Neuronal stem cell (in vitro differentiated cells): ENCODE measurements around the gene MSH2.
"Not testable (repeated sequence)": the region's sequence is repeated elsewhere in the genome, so short reads cannot be mapped to it uniquely, and the experiment has no call there.

Source experiments
- DNase-seq: peaks from one replicate; pipeline ENCODE4 v3.0.0-alpha.2; 2013; ENCODE audit warnings: low spot score
- H2AFZ ChIP-seq: one replicate; pipeline ENCODE4 v1.6.1; 2013; ENCODE audit warnings: mild to moderate bottlenecking, low read length, inconsistent platforms
- H2AK5ac ChIP-seq: 2 replicates; pipeline ENCODE4 v1.6.1; 2013; ENCODE audit warnings: low read depth, mild to moderate bottlenecking, inconsistent platforms, low read length, moderate library complexity, mixed read lengths
- H2BK120ac ChIP-seq: 2 replicates; pipeline ENCODE4 v1.6.1; 2013; ENCODE audit warnings: low read depth, mild to moderate bottlenecking, inconsistent platforms, low read length, moderate library complexity, mixed read lengths
- H2BK12ac ChIP-seq: one replicate; pipeline ENCODE4 v1.6.1; 2013; ENCODE audit warnings: low read length, inconsistent platforms
- H2BK15ac ChIP-seq: 2 replicates; pipeline ENCODE4 v1.6.1; 2013; ENCODE audit warnings: mild to moderate bottlenecking, low read length, inconsistent platforms, mixed read lengths
- H2BK5ac ChIP-seq: one replicate; pipeline ENCODE4 v1.6.1; 2013; ENCODE audit warnings: inconsistent platforms, mild to moderate bottlenecking, low read length, moderate library complexity
- H3K14ac ChIP-seq: one replicate; pipeline ENCODE4 v1.6.1; 2013; ENCODE audit warnings: low read length, inconsistent platforms
- H3K18ac ChIP-seq: 2 replicates; pipeline ENCODE4 v1.6.1; 2013; ENCODE audit warnings: low read length, inconsistent platforms
- H3K23ac ChIP-seq: 2 replicates; pipeline ENCODE4 v1.6.1; 2013; ENCODE audit warnings: low read depth, mild to moderate bottlenecking, mixed read lengths, low read length, inconsistent platforms; ENCODE audit not compliant: poor library complexity
- H3K27ac ChIP-seq: replicated peaks from 3 replicates; pipeline ENCODE4 v1.5.1; 2013; ENCODE audit warnings: low read length, inconsistent platforms
- H3K27me3 ChIP-seq, 3 experiments: 2 replicates each; pipeline ENCODE4 v1.6.1; 2013; ENCODE audit warnings: low read length in 3 of 3, mild to moderate bottlenecking in 2 of 3, inconsistent platforms in 1 of 3, low read depth in 1 of 3, mixed read lengths in 1 of 3, moderate library complexity in 1 of 3; ENCODE audit not compliant: control insufficient read depth in 3 of 3, insufficient read depth in 3 of 3
- H3K36me3 ChIP-seq, 2 donors: replicated peaks in 1 of 2; 2 replicates each; pipeline ENCODE4 v1.6.1; 2013; ENCODE audit warnings: low read length in 2 of 2; ENCODE audit not compliant: control insufficient read depth in 2 of 2, insufficient read depth in 2 of 2
- H3K4ac ChIP-seq: 2 replicates; pipeline ENCODE4 v1.6.1; 2013; ENCODE audit warnings: inconsistent platforms, mild to moderate bottlenecking, low read length, moderate library complexity
- H3K4me1 ChIP-seq, 2 donors: 1 replicate in 1 of 2; 2 replicates in 1 of 2; pipeline ENCODE4 v1.6.1; 2013; ENCODE audit warnings: low read length in 2 of 2, low read depth in 1 of 2; ENCODE audit not compliant: control insufficient read depth in 2 of 2, insufficient read depth in 1 of 2
- H3K4me2 ChIP-seq: one replicate; pipeline ENCODE4 v1.6.1; 2013; ENCODE audit warnings: mild to moderate bottlenecking, low read length, inconsistent platforms; ENCODE audit not compliant: insufficient read depth, poor library complexity, severe bottlenecking
- H3K4me3 ChIP-seq, 2 donors: 2 replicates each; pipeline ENCODE4 v1.5.1; 2013; ENCODE audit warnings: low read length in 2 of 2, mild to moderate bottlenecking in 2 of 2, inconsistent platforms in 1 of 2, moderate library complexity in 1 of 2
- H3K79me1 ChIP-seq: one replicate; pipeline ENCODE4 v1.6.1; 2013; ENCODE audit warnings: low read depth, mild to moderate bottlenecking, inconsistent platforms, low read length, moderate library complexity
- H3K9ac ChIP-seq: one replicate; pipeline ENCODE4 v1.6.1; 2013; ENCODE audit warnings: mild to moderate bottlenecking, low read depth, low read length, inconsistent platforms; ENCODE audit not compliant: poor library complexity
- H3K9me3 ChIP-seq, 2 donors: replicated peaks in 1 of 2; 2 replicates each; pipeline versions ENCODE3 to v1.6.1; 2013; ENCODE audit warnings: low read length in 2 of 2, mild to moderate bottlenecking in 2 of 2, inconsistent platforms in 1 of 2, low read depth in 1 of 2, mixed read lengths in 1 of 2, moderate library complexity in 1 of 2; ENCODE audit not compliant: control insufficient read depth in 2 of 2, insufficient read depth in 1 of 2
- H4K8ac ChIP-seq: one replicate; pipeline ENCODE4 v1.6.1; 2013; ENCODE audit warnings: low read depth, mild to moderate bottlenecking, inconsistent platforms, low read length, moderate library complexity
- H4K91ac ChIP-seq: one replicate; pipeline ENCODE4 v1.6.1; 2013; ENCODE audit warnings: low read length, low read depth, mild to moderate bottlenecking, inconsistent platforms; ENCODE audit not compliant: poor library complexity
- WGBS, 2 donors: extraction: QIAGEN DNeasy Blood & Tissue Kit; methylation state at CpG; one replicate each; pipeline ENCODE4 v1.1.7; 2013; ENCODE audit warnings: missing lambda C conversion rate in 2 of 2, mixed read lengths in 1 of 2; ENCODE audit not compliant: insufficient read length in 2 of 2, insufficient replicate concordance in 1 of 2; ENCODE audit errors: extremely low coverage in 2 of 2; 5-methylcytosine and 5-hydroxymethylcytosine counted together

Gene MSH2

DNA sequence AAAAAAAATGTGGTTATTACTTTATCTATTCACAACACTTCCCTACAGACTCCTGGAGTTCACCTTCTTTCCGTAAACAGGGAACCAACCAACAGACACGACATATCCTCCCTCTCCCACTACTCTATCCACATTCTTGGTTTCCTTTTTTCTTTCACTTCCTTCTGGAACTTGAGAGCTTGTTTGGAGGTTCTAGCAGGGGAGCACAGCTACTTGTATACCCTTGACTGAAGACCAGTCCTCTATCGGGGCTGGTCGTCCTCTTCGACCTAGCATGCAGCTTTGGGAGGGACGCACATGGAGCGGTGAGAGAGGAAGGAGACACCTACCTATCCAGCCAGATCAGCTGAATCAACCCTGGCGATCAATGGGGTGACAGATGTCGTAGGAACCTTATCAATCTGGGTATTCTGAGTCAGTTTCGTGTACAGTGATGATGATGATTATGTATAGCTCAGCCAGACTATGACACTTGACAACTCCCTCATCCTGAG lies 43.5 kb upstream of the MSH2 start:
- no peak overlapping the region for H3K9ac ChIP-seq
- no peak overlapping the region for H2AK5ac ChIP-seq
- no peak overlapping the region for H3K4me2 ChIP-seq
- no peak overlapping the region for H2BK120ac ChIP-seq
- no CpG with 5 or more reads among the region's 10 CpGs for WGBS, 2 donors
- no peak overlapping the region for H2AFZ ChIP-seq
- no peak overlapping the region for H4K91ac ChIP-seq
- no peak overlapping the region for H3K4ac ChIP-seq
- no peak overlapping the region for H3K18ac ChIP-seq
- peaks cover 1 to 2% of the 10 kb centered on the region in 2 donors for H3K4me1 ChIP-seq
- no peak for DNase-seq
- no peaks in the 10 kb centered on the region for H3K9me3 ChIP-seq
- H2BK5ac ChIP-seq = no peak overlapping the region
- H3K36me3 ChIP-seq = no peaks in the 10 kb centered on the region
- no peak overlapping the region for H3K27ac ChIP-seq
- H3K79me1 ChIP-seq = no peaks in the 10 kb centered on the region
- no peak overlapping the region for H3K14ac ChIP-seq
- no peaks in the 10 kb centered on the region for H3K27me3 ChIP-seq
- H3K23ac ChIP-seq = no peak overlapping the region
- H2BK12ac ChIP-seq = no peak overlapping the region
- no peak overlapping the region for H2BK15ac ChIP-seq
- no peak overlapping the region for H3K4me3 ChIP-seq
- H4K8ac ChIP-seq = no peak overlapping the region

DNA sequence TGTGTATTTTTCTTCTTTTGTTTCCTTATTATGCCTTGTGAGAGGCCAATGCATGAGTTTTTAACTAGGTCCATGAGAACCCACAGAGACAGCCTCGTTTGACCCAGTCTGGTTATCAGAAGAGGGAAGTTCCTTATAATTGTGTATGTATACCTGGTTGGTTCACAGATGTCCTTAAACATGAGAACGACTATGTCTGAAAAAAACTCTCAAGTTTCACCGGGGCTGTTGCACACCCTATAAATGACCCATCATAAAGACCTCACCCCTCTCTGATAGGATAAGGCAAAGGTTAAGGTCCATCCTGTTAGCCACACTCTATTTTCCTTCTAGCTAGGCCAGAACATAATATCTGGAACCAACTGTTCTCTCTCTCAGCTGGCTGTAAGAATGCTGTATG lies 42.7 kb upstream of the MSH2 start:
- Histone ChIP-seq H3K9ac (no peak overlapping the region), H2BK15ac (no peak overlapping the region), H3K4me1 (peaks cover 0 to 1% of the 10 kb centered on the region in 2 donors), H2BK12ac (no peak overlapping the region), H4K91ac (no peak overlapping the region), H2AK5ac (no peak overlapping the region), H2AFZ (no peak overlapping the region), H3K4ac (no peak overlapping the region), H4K8ac (no peak overlapping the region), H3K23ac (no peak overlapping the region), H3K79me1 (no peaks in the 10 kb centered on the region), H3K14ac (no peak overlapping the region), H3K27ac (no peak overlapping the region), H3K18ac (no peak overlapping the region), H2BK120ac (no peak overlapping the region), H2BK5ac (no peak overlapping the region), H3K9me3 (no peaks in the 10 kb centered on the region), H3K4me2 (no peak overlapping the region), H3K27me3 (no peaks in the 10 kb centered on the region), H3K36me3 (no peaks in the 10 kb centered on the region), H3K4me3 (no peak overlapping the region)
- no peak for DNase-seq
- no CpG with 5 or more reads among the region's 3 CpGs for WGBS, 2 donors

DNA sequence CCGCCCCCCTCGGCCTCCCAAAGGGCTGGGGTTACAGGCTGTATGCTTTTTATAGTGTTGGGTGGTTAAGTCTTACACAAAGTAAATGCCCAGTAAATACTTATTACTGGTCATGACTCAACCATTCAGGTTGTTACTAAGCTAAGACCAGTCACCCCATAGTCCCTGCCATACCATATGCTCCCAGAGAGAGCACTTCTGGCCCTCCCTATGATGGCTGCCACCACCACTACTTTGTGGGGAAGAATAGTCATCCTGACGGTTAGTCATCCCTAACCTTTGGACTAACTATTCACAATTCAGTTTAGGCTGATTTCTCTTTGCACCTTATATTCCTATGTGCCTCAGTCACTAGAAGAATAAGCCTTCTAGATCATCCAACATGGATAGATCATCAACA lies 42.0 kb upstream of the MSH2 start:
- H4K91ac ChIP-seq = no peak overlapping the region
- no peak overlapping the region for H3K14ac ChIP-seq
- WGBS, 2 donors = no CpG with 5 or more reads among the region's 3 CpGs
- H3K27ac ChIP-seq = no peak overlapping the region
- no peak overlapping the region for H3K9ac ChIP-seq
- H3K4ac ChIP-seq = no peak overlapping the region
- H2BK12ac ChIP-seq = no peak overlapping the region
- H2AFZ ChIP-seq = no peak overlapping the region
- H4K8ac ChIP-seq = no peak overlapping the region
- DNase-seq = no peak
- no peak overlapping the region for H3K4me3 ChIP-seq
- no peak overlapping the region for H2BK15ac ChIP-seq
- H3K36me3 ChIP-seq = no peaks in the 10 kb centered on the region
- H2AK5ac ChIP-seq = no peak overlapping the region
- no peak overlapping the region for H3K18ac ChIP-seq
- no peak overlapping the region for H3K23ac ChIP-seq
- H2BK120ac ChIP-seq = no peak overlapping the region
- no peak overlapping the region for H2BK5ac ChIP-seq
- H3K27me3 ChIP-seq = no peaks in the 10 kb centered on the region
- H3K79me1 ChIP-seq = no peaks in the 10 kb centered on the region
- no peak overlapping the region for H3K4me2 ChIP-seq
- H3K4me1 ChIP-seq = peaks cover 0 to 1% of the 10 kb centered on the region in 2 donors
- no peaks in the 10 kb centered on the region for H3K9me3 ChIP-seq

DNA sequence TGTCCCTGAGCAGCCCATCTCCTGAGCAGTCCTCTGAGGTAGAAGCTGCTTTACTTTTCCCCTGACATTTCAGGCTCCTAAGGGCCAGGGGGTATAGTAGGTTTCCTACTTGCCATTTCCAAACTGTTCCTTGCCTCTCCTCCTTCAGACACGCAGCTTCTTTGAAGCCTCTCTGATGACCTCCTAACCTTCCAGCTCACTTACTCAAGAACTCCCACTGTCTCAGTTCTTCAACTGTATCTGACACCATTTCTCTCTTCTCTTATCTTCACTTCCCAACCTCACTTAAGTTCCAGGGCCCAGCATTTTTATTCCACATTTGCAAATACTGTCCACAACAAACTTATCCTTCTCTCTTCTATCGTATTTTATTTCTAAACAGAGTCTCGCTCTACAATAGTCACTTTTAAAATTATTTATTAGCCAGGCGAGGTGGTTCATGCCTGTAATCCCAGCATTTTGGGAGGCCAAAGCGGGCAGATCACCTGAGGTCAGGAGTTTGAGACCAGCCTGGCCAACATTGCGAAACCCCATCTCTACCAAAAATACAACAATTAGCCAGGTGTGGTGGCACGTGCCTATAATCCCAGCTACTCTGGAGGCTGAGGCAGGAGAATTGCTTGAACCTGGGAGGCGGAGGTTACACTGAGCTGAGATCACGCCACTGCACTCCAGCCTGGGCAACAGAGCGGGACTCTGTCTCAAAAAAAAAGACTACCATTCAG lies 41.3 kb upstream of the MSH2 start:
- H3K27me3 ChIP-seq, H2BK12ac ChIP-seq, DNase-seq, H3K23ac ChIP-seq, H3K27ac ChIP-seq, H3K79me1 ChIP-seq, H2AFZ ChIP-seq, H3K9me3 ChIP-seq, H4K91ac ChIP-seq, H3K4me3 ChIP-seq, H3K18ac ChIP-seq, H2BK120ac ChIP-seq, H3K4ac ChIP-seq, H2BK15ac ChIP-seq, H3K4me1 ChIP-seq, H3K36me3 ChIP-seq, H2AK5ac ChIP-seq, H3K4me2 ChIP-seq, H3K14ac ChIP-seq, H4K8ac ChIP-seq, H3K9ac ChIP-seq, H2BK5ac ChIP-seq: not testable (repeated sequence)
- 100% methylated on average over 2 of the region's 10 CpGs for WGBS, 2 donors
